WERI-Rb-1 (cell line): ENCODE data around the gene IQSEC3.
"Not testable (repeated sequence)": the region's sequence is repeated elsewhere in the genome, so short reads cannot be mapped to it uniquely, and the experiment has no call there.

Experiments used
- DNase-seq: peaks from one replicate; pipeline ENCODE4 v3.0.0-alpha.2; 2020
- H3K27ac ChIP-seq: fragments of 250-450 bp; sonication (Bioruptor Pico); 2 replicates; pipeline ENCODE4 v1.5.1; 2020; ENCODE audit warnings: mild to moderate bottlenecking, moderate library complexity
- H3K27me3 ChIP-seq: fragments of 250-450 bp; sonication (Bioruptor Pico); 2 replicates; pipeline ENCODE4 v1.5.1; 2021; ENCODE audit warnings: mild to moderate bottlenecking, low read depth, moderate library complexity; ENCODE audit not compliant: insufficient read depth, severe bottlenecking
- H3K36me3 ChIP-seq: fragments of 250-450 bp; sonication (Bioruptor Pico); 2 replicates; pipeline ENCODE4 v1.5.1; 2020; ENCODE audit warnings: mild to moderate bottlenecking, moderate library complexity
- H3K4me3 ChIP-seq: 2 replicates; pipeline ENCODE4 v1.5.1; 2011; ENCODE audit warnings: low read depth, mild to moderate bottlenecking, control low read depth, low read length
- H3K9me3 ChIP-seq: fragments of 250-450 bp; sonication (Bioruptor Pico); 2 replicates; pipeline ENCODE4 v1.5.1; 2021; ENCODE audit warnings: mild to moderate bottlenecking, moderate library complexity; ENCODE audit not compliant: severe bottlenecking
- CTCF ChIP-seq: IDR thresholded peaks from 2 replicates; pipeline ENCODE4 v1.5.1; 2011; ENCODE audit warnings: low read depth, mild to moderate bottlenecking, control low read depth, inconsistent platforms, low read length

Gene IQSEC3

DNA sequence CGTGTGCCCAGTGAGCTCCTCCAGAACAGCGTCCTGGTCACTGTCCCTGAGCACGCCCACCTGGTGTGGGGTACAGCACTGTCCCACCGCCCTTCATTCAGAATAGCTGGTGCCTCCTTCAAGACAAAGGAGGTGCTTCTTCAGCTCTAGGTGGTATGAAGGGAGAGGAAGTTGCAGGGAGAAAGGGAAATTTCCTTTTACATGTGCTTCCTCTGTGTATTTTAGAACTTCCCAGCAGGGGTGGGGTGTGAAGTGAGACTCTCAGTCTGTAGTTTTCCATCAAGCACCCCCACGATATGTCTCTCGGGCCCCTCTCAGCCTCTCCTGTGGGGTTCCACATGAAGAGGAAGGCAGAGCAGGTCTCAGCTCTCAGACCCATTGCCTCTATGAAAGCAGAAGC, 148.5 kb downstream of the IQSEC3 start:
- TF ChIP-seq CTCF: no peak
- H3K4me3 ChIP-seq: no peak overlapping the region
- no peaks in the 10 kb centered on the region for H3K36me3 ChIP-seq
- H3K27me3 ChIP-seq: no peaks in the 10 kb centered on the region
- H3K27ac ChIP-seq: no peak overlapping the region
- DNase-seq: no peak
- no peaks in the 10 kb centered on the region for H3K9me3 ChIP-seq

DNA sequence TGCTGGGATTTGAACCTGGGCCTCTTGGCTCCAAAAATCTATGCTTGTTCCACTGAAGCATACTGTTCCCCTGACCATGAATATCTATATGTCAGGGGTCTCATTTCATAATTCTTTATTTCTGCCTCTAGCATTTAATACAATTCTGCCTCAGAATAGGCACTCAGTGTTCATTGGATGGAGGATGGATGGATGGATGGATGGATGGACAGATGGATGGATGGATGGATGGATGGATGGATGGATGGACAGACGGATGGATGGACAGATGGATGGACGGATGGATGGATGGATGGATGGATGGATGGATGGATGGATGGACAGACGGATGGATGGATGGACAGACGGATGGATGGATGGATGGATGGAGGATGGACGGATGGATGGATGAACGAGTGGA, 150.5 kb downstream of the IQSEC3 start:
- H3K27me3 ChIP-seq, H3K9me3 ChIP-seq, H3K36me3 ChIP-seq, H3K27ac ChIP-seq, H3K4me3 ChIP-seq, DNase-seq: not testable (repeated sequence)

GRCh38 chr12:218221-218620, 151.7 kb downstream of the IQSEC3 start:
- Histone ChIP-seq H3K9me3 (no peaks in the 10 kb centered on the region), H3K27me3 (no peaks in the 10 kb centered on the region), H3K27ac (no peak overlapping the region), H3K4me3 (no peak overlapping the region), H3K36me3 (no peaks in the 10 kb centered on the region)
- DNase-seq: no peak
- no peak for TF ChIP-seq CTCF

- no peak for DNase-seq
- no peaks in the 10 kb centered on the region for H3K36me3 ChIP-seq
- TF ChIP-seq CTCF: no peak
- no peak overlapping the region for H3K4me3 ChIP-seq
- no peaks in the 10 kb centered on the region for H3K9me3 ChIP-seq
- H3K27me3 ChIP-seq: no peaks in the 10 kb centered on the region
- H3K27ac ChIP-seq: no peak overlapping the region
Measured at GRCh38 chr12:218728-219590, 152.4 kb downstream of the IQSEC3 start.

- H3K27me3 ChIP-seq: no peaks in the 10 kb centered on the region
- peak; percentile 94 for DNase-seq
- no peak overlapping the region for H3K4me3 ChIP-seq
- TF ChIP-seq CTCF: peak; percentile 97
- no peaks in the 10 kb centered on the region for H3K36me3 ChIP-seq
- no peak overlapping the region; the same call in 1 of the 2 replicates for H3K27ac ChIP-seq
- no peaks in the 10 kb centered on the region for H3K9me3 ChIP-seq
Measured at GRCh38 chr12:219891-220352, 153.4 kb downstream of the IQSEC3 start.

DNA sequence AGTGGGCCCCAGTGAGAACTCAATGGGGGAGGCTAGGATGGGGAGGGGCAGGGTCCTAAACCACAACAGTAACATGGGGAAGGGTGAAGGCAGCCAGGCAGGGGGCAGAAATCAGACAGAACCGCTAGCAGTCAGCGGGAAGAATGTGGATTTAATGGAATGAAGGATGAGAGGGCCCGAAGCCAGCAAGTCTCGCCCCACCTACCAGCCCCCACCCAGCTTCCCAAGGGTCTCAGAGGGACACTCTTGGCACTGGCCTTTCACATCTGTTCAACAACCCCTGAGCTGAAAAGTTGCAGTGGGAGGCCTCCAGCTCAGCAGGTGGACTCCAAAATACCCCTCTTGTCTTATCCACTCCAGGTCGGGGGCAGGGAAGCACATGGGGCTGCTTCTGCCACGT, 153.9 kb downstream of the IQSEC3 start:
- no peak for TF ChIP-seq CTCF
- DNase-seq: no peak
- H3K27ac ChIP-seq: no peak overlapping the region; the same call in 1 of the 2 replicates
- no peaks in the 10 kb centered on the region for H3K36me3 ChIP-seq
- no peaks in the 10 kb centered on the region for H3K27me3 ChIP-seq
- no peaks in the 10 kb centered on the region for H3K9me3 ChIP-seq
- no peak overlapping the region for H3K4me3 ChIP-seq
